Prostate gland (tissue), 2 donors: ENCODE results near the gene OTUD1.

Source experiments
- POLR2A ChIP-seq: fragments of 450-650 bp; IDR thresholded peaks from one replicate; pipeline ENCODE4 v1.6.1; 2016; ENCODE audit warnings: antibody characterized with exemption, mild to moderate bottlenecking
- POLR2AphosphoS5 ChIP-seq: sonication (generic); formaldehyde crosslinking; IDR thresholded peaks from one replicate; pipeline ENCODE4 v1.6.1; 2017; ENCODE audit warnings: antibody characterized with exemption
- TF ChIP-seq, protein P1 (sequence below), 4 experiments: fragments of 200-600 bp in 2 of 4; fragments of 450-650 bp in 2 of 4; sonication (generic) in 2 of 4; IDR thresholded peaks; 1 replicate in 3 of 4; 2 replicates in 1 of 4; pipeline ENCODE4 v1.5.1; 2016 to 2019; ENCODE audit warnings: antibody characterized with exemption in 4 of 4, mild to moderate bottlenecking in 2 of 4, moderate library complexity in 2 of 4

- TF ChIP-seq, protein P1, sequence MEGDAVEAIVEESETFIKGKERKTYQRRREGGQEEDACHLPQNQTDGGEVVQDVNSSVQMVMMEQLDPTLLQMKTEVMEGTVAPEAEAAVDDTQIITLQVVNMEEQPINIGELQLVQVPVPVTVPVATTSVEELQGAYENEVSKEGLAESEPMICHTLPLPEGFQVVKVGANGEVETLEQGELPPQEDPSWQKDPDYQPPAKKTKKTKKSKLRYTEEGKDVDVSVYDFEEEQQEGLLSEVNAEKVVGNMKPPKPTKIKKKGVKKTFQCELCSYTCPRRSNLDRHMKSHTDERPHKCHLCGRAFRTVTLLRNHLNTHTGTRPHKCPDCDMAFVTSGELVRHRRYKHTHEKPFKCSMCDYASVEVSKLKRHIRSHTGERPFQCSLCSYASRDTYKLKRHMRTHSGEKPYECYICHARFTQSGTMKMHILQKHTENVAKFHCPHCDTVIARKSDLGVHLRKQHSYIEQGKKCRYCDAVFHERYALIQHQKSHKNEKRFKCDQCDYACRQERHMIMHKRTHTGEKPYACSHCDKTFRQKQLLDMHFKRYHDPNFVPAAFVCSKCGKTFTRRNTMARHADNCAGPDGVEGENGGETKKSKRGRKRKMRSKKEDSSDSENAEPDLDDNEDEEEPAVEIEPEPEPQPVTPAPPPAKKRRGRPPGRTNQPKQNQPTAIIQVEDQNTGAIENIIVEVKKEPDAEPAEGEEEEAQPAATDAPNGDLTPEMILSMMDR (IDR thresholded peaks at IDR 0.05) = no peak
- TF ChIP-seq POLR2A (no peak), POLR2AphosphoS5 (no peak)
These were observed 24.2 kb upstream of the OTUD1 start for GRCh38 chr10:23414658-23415057.
